ENCODE data around the gene ASB4. TPM values are rescaled to one million over a fixed set of nuclear protein-coding genes. Genes with fewer than 3 reads are reported as not detected.
"Not testable (repeated sequence)": the region's sequence is repeated elsewhere in the genome, so short reads cannot be mapped to it uniquely, and the experiment has no call there.

ASB4 gene
- total RNA-seq, 1 donor from 2014 or later, result 0.31 TPM

- TF ChIP-seq CTCF (conservative IDR thresholded peaks at IDR 0.05), result no peak
- Mint-ChIP-seq H3K4me1 (ENCODE audit: unreplicated experiment) (peaks cover 33% of the 10 kb centered on the region), H3K27ac (no peak overlapping the region), H3K4me3 (no peak overlapping the region), H3K36me3 (no peaks in the 10 kb centered on the region), H3K9me3 (no peaks in the 10 kb centered on the region), H3K27me3 (peaks cover 8% of the 10 kb centered on the region)
- DNase-seq (ENCODE audit: extremely low spot score, unreplicated experiment), result no peak
Measured at GRCh38 chr7:95493247-95493646, 7.5 kb downstream of the ASB4 start.

GRCh38 chr7:95493844-95494243, 8.1 kb downstream of the ASB4 start:
- DNase-seq (ENCODE audit: extremely low spot score, unreplicated experiment), result no peak
- no peak overlapping the region for H3K4me3 Mint-ChIP-seq
- no peak for TF ChIP-seq CTCF (conservative IDR thresholded peaks at IDR 0.05)

DNA sequence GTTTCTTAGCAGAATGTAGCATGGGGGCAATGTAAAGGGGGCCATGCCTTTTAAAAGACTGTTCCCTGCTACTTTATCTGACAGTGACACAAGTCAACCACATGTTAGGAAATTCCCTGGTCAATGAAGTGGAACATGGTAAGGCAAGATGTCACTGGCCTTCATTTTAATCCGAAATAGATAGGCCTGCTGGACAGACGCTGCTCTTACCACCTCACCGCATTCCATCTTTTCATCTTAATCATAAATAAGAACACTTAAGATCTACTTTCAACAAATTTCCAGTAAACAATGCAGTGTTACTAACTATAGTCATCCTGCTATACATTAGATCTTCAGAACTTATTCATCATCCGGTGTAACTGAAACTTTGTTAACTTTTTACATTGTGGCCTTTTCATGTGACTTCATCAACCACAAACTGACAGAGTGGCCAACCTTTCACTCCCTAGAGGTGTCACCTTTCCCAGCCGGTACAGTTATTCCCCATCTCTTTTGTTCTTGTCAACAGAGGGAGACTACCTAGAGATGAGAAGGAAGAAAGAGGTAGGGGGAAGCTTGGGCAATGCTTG, 15.6 kb downstream of the ASB4 start:
- Mint-ChIP-seq H3K9me3 (no peaks in the 10 kb centered on the region), H3K27me3 (peaks cover 22% of the 10 kb centered on the region), H3K4me1 (ENCODE audit: unreplicated experiment) (peaks cover 18% of the 10 kb centered on the region), H3K4me3 (no peak overlapping the region), H3K36me3 (no peaks in the 10 kb centered on the region), H3K27ac (no peak overlapping the region)
- no peak for DNase-seq (ENCODE audit: extremely low spot score, unreplicated experiment)
- no peak for TF ChIP-seq CTCF (conservative IDR thresholded peaks at IDR 0.05)

More at GRCh38 chr7:95493844-95494243, 8.1 kb downstream of the ASB4 start:
- no peaks in the 10 kb centered on the region for H3K9me3 Mint-ChIP-seq
- H3K4me1 Mint-ChIP-seq (ENCODE audit: unreplicated experiment), result peaks cover 33% of the 10 kb centered on the region
- H3K36me3 Mint-ChIP-seq, result no peaks in the 10 kb centered on the region
- no peak overlapping the region for H3K27ac Mint-ChIP-seq
- peaks cover 8% of the 10 kb centered on the region for H3K27me3 Mint-ChIP-seq

DNA sequence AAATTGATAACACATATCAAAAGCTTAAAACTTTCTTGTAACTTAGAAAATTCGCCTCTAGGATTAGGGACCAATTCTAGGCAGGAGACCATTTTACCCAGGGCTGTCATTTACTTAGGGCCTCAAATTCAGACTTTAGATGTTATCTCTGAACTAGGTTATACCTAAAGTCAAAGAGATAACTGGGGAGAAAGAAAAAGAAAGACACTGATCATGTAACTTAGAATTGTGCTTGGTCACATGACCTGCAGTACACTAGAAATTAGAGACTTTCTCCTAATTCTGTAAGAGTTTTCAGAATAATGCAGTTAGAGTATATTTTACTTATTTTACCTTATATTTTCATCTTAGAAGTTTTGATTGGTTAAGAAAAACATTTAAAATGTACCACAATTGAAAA, 16.7 kb downstream of the ASB4 start:
- no peak overlapping the region for H3K4me3 Mint-ChIP-seq
- peaks cover 18% of the 10 kb centered on the region for H3K4me1 Mint-ChIP-seq (ENCODE audit: unreplicated experiment)
- DNase-seq (ENCODE audit: extremely low spot score, unreplicated experiment), result no peak
- peaks cover 17% of the 10 kb centered on the region for H3K27me3 Mint-ChIP-seq
- TF ChIP-seq CTCF (conservative IDR thresholded peaks at IDR 0.05), result no peak
- no peaks in the 10 kb centered on the region for H3K36me3 Mint-ChIP-seq
- H3K9me3 Mint-ChIP-seq, result no peaks in the 10 kb centered on the region
- H3K27ac Mint-ChIP-seq, result no peak overlapping the region

DNA sequence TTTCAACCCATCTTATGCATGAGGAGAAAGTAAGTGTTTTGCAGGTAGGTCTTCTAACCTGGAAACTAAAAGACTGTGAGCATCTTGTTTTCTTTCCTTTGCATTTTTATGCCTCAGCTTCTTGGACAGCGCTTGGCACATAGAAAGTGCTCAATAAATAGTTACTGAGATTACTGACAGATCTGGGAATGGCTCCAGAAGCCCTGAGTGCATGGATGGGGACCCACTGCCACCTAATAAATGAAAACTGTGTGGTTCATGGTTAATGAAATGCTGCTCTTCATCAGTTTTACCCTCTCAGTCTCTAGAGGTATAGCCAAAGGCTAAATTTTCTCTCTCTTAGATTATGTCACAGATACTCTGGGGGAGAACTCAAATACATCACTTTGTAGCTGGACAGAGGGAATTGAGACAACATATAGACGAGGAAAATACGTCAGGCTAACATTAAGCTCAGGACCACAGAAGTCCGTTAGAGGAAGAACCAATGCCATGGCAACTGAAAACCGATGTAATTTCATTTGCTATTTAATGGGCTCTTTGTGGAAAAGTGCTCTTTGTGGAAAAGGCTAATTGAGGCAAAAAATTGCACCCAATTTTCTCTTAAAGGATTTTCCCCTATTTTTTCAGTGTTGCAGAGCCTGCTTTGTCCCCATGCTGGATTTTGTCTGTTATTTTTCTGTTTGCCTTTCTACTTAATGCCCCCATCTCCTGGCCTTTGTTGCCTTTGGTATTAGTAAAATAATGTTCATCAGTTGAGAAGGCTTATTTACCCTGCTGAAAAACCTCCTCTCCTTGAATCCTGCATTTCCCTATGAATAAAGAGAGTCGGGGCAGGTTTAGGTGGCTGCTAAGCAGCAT, 17.8 kb downstream of the ASB4 start:
- Mint-ChIP-seq H3K36me3 (no peaks in the 10 kb centered on the region), H3K9me3 (no peaks in the 10 kb centered on the region), H3K27me3 (peaks cover 17% of the 10 kb centered on the region), H3K4me1 (ENCODE audit: unreplicated experiment) (peaks cover 18% of the 10 kb centered on the region), H3K4me3 (no peak overlapping the region), H3K27ac (no peak overlapping the region)
- TF ChIP-seq CTCF (conservative IDR thresholded peaks at IDR 0.05), result no peak
- no peak for DNase-seq (ENCODE audit: extremely low spot score, unreplicated experiment)

- not testable (repeated sequence) for H3K9me3 Mint-ChIP-seq; H3K4me3 Mint-ChIP-seq; H3K27ac Mint-ChIP-seq; H3K36me3 Mint-ChIP-seq; DNase-seq (ENCODE audit: extremely low spot score, unreplicated experiment)
- Mint-ChIP-seq H3K27me3 (peaks cover 14% of the 10 kb centered on the region), H3K4me1 (ENCODE audit: unreplicated experiment) (peaks cover 17% of the 10 kb centered on the region)
Measured at GRCh38 chr7:95504132-95504588, 18.4 kb downstream of the ASB4 start.
